K562 (cell line): ENCODE measurements around the gene LY6G5B.

Experiments used
- EP300 ChIP-seq: IDR thresholded peaks from 2 replicates; pipeline ENCODE4 v1.6.1; 2012; ENCODE audit warnings: low read length, improper control_type of control experiment
- TF ChIP-seq, protein P1 (sequence below), 3 experiments: IDR thresholded peaks in 2 of 3; conservative IDR thresholded peaks in 1 of 3; 2 replicates each; pipeline ENCODE4 v1.5.1; 2011 to 2012; ENCODE audit warnings: low read length in 3 of 3, mild to moderate bottlenecking in 3 of 3, control low read depth in 2 of 3, improper control_type of control experiment in 1 of 3, inconsistent platforms in 1 of 3, low read depth in 1 of 3, mixed read lengths in 1 of 3, moderate library complexity in 1 of 3; ENCODE audit not compliant: insufficient read depth in 2 of 3

DNA sequence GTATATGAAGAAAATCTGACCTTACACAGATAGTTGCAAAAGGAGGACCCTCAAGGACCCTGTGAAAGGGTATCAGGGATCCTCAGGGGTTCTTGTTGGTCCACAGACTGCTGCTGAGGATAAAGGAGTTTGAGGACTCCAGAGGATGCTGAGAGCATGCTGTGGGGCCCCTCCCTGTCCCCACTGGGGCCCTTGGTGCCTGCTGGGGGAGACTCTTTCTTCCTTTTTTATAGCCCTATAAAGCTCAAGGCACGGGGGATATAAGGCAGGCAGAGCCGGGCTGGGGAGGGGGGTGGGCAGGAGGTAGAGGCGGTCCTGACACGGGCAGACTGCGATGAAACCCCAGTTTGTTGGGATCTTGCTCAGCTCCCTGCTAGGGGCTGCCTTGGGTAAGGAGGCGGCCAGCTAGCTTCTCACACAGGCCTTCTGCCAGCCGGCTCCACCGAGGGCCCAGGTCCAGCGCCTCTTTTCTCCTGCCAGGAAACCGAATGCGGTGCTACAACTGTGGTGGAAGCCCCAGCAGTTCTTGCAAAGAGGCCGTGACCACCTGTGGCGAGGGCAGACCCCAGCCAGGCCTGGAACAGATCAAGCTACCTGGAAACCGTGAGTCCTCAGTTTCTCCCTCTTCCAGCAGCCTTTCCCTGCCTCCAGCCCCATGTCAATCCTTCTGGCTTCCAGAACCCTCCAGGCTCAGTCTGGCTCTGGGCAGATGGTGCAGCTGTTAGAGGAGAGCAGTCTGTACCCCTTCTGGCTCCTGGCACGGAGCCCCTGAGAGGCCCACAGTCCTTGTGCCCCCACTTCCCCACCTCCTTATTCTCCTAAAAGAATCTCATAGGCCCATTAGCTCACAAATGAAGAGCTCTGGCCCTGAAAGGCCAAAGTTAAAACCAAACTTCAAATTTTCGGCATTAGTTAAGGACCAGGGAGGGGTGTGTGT lies 45.5 kb downstream of the LY6G5B start, which contains the start of gene LY6G6D:
- TF ChIP-seq EP300: no peak
- TF ChIP-seq, protein P1, sequence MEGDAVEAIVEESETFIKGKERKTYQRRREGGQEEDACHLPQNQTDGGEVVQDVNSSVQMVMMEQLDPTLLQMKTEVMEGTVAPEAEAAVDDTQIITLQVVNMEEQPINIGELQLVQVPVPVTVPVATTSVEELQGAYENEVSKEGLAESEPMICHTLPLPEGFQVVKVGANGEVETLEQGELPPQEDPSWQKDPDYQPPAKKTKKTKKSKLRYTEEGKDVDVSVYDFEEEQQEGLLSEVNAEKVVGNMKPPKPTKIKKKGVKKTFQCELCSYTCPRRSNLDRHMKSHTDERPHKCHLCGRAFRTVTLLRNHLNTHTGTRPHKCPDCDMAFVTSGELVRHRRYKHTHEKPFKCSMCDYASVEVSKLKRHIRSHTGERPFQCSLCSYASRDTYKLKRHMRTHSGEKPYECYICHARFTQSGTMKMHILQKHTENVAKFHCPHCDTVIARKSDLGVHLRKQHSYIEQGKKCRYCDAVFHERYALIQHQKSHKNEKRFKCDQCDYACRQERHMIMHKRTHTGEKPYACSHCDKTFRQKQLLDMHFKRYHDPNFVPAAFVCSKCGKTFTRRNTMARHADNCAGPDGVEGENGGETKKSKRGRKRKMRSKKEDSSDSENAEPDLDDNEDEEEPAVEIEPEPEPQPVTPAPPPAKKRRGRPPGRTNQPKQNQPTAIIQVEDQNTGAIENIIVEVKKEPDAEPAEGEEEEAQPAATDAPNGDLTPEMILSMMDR (IDR thresholded peaks at IDR 0.05 in 2 of 3, conservative IDR thresholded peaks at IDR 0.05 in 1 of 3; ENCODE audit: insufficient read depth in 2 of 3, low read depth in 1 of 3, low read length in 3 of 3): no peak
